EL (cell line): ENCODE data around the gene DNAJC2.

Experiments
- DNase-seq: peaks from one replicate; pipeline ENCODE4 v3.0.0-alpha.2; 2016

The DNAJC2 gene, protein sequence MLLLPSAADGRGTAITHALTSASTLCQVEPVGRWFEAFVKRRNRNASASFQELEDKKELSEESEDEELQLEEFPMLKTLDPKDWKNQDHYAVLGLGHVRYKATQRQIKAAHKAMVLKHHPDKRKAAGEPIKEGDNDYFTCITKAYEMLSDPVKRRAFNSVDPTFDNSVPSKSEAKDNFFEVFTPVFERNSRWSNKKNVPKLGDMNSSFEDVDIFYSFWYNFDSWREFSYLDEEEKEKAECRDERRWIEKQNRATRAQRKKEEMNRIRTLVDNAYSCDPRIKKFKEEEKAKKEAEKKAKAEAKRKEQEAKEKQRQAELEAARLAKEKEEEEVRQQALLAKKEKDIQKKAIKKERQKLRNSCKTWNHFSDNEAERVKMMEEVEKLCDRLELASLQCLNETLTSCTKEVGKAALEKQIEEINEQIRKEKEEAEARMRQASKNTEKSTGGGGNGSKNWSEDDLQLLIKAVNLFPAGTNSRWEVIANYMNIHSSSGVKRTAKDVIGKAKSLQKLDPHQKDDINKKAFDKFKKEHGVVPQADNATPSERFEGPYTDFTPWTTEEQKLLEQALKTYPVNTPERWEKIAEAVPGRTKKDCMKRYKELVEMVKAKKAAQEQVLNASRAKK

DNA sequence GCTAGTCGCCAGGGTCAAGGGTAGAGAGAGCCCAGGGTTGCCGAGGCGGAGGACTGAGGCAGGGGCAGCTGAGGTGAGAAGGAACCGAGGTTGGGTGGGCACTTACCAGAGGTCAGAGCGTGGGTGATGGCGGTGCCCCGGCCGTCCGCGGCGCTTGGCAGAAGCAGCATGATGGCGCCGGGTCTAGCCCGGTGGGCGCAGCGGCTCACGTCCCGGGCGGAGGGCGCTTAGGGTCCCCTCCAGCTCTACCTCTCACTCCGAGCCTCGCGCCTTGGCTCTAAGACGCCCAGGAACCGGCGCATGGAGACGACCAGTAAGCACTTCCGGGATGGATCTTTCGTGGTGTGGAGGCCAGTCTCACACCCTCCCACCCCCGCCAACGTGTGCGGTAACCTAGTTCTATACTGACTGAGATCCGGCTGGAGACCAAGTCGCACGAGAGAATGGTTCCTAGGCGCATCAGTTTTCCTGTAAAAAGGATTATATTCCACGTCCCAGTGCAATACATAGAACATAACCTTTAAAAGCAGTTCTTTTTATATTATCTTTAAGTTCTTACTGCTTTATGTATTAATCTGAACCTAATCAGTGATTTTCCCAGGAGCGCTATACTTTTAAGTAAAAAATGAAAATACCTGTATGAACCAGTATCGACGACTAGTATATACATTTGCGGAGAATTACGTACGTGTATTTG is at the start of gene DNAJC2:
Gene DNAJC2 (minus strand): TSS at position 315 of the 697 bp plus-strand sequence. CDS start 145 bp downstream, at position 170.
- peak; percentile 92 for DNase-seq

DNA sequence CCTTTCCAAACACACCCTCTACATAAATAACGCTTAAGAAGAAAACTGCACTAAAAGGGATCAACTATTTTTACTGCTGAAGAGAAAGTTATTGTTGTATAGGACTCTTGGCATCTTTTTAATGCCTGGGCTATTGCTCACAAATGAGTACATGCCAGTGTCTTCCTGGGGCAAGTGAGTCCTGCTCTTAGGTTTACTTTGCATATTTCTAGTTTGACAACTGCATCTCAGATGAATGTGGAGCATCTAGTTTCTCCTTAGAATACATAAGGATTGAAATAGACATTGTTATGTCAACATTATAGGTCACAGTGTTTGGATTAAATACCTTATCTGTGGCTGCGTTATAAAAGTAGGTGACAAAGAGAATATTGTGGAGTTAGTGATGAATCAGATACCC is 47.4 kb upstream of the DNAJC2 start:
- peak; percentile 41 for DNase-seq

DNA sequence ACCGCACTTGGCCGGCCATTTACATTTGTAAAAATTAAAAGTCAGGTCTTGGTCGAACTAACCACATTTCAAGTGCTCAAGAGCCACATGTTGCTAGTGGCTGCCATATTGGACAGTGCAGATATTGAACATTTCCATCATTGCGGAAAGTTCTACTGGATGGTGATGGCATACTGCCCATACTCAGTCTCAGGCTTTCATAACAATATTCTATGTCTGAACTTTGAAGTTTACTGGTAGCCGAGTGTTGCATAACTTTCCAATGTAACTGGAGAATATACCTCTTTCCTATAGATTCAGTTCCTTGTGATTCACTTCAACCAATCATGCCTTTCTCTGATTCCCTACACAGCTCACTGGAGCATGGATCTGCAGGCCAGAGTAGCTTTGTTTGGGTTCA is 46.6 kb upstream of the DNAJC2 start:
- DNase-seq, result no peak

DNA sequence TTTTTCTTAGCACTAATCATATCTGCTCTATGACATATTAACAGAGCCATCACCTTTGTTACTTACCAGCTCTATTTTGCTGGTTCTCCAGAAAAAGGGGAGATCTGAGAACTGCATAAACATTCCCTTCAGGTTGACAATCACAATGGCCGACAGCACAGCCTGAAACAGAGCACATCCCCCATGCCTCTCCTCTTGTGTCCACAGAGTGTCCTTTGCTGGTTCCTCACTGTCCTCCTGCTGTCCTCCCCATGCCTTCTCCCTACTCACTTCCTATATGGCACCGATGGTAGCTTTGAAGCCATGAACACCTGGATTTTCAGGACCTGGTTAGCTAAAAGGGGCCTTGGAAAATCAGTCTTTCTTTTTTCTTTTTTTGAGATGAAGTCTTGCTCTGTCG is 44.7 kb upstream of the DNAJC2 start:
- DNase-seq, result no peak

DNA sequence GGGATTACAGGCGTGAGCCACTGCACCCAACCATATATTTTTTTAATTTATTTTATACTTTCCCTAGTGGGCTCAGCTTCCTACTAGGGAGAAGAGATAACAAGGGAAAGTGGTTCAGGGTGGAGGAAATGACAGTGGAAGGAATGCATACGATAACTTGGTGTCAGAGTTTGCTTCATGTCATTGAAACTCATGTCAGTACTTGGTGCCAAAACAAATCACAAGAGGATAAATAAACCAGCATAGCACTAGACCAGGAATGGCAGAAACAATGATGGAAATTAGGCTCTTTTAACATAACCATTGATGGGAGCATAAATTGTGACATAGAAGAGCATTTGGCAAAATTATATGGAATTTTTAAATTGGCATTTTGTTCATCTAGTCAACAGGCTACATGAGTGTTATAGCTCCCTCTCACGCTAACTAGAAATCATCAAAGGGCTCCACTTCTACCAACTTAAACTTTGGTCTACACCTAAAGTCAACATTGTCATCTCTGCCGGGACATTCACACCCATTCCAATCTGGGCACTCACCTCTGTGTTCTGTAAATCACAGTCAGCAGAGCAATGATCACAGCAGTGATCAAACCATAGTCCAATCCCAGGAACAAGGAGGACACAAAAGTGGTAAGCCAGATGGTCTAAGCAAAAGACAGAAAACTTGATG is 44.0 kb upstream of the DNAJC2 start:
- no peak for DNase-seq

DNA sequence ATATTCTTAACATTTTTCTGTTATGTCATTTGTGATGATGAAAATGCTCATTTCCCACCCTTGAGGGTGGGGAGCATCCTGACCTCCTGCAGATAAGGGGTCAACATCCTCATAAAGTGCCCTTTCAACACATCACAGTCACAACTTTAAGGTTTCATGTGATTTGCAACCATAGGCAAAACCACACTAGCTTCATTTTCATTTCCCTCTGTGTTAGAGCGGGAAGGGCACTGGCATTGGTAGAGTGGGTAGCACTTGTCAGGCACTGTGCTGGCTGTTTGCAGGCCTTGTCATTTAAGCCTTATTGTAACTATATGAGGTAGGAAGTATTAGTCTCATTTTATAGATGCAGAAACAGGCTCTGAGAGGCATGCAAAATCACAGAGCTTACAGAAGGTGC is 42.7 kb upstream of the DNAJC2 start:
- no peak for DNase-seq

DNA sequence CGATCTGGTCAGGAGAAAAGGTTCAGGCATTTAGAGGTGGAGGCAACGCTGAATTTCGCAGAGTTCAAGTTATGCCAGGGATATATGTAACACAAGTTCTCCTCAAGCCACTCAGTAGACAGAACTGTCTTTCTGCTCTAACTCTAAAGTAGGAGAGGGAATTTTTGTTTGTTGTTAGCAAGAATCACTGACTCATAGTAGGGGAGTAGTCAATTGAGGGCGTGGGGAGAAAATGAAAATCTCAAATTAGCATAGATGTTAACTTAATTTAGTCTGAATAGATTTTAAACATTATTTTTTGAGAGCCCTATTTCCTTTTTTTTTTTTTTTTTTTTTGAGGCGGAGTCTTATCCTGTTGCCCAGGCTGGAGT is 37.5 kb upstream of the DNAJC2 start:
- DNase-seq, result no peak

DNA sequence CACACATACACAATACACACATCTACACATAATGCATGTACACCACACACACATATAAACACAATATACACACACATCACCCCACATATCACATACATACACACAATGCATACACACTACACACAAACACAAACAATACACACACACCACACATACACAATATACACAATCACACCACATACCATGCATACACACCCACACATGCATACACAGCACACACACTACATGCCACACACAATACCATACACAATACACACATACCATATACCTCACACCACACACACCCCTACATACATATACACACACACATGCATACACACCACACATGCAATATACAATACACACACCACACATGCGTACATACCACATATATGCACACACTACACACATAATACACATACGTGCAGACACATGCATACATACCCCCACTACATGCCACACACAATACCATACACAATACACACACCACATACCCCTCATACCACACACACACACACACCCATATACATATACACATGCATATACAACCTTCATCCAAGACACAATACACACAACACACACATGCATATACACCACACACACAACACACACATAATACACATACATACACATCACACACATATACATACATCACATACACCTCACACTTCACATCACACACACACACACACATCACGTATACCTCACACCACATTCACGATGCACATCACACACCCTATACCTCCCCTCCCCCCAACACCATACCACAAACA is 36.9 kb upstream of the DNAJC2 start:
- no peak for DNase-seq

DNA sequence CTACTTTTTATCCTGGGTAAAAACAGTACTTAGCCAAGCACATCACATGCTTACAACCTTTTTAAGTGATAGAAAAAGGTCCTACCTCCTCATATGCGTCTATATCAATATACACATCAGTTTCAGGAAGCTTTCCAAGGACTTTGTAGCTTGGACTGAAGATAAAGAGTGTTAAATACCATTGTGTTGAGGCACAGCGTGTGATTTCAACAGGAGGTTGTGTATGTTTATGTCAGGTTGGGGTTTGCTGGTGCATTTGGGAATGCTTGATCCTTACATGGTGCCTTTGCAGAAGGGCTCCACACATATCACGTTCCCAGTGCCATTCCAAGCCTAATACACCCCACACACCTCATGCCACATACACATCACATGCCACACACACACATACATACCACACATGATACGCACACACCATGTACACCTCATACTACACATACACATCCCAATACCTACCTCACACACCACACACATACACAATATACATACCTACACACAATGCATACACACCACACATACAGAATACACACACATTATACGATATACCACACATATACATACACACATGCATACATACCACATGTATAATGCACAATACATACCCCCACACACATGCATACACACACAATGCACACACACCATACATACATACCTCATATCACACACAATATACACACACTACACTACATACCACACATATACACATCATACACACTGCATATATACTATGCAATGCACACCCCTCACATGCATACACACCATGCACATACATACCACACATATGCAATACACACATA is 36.0 kb upstream of the DNAJC2 start:
- peak; percentile 3 for DNase-seq

DNA sequence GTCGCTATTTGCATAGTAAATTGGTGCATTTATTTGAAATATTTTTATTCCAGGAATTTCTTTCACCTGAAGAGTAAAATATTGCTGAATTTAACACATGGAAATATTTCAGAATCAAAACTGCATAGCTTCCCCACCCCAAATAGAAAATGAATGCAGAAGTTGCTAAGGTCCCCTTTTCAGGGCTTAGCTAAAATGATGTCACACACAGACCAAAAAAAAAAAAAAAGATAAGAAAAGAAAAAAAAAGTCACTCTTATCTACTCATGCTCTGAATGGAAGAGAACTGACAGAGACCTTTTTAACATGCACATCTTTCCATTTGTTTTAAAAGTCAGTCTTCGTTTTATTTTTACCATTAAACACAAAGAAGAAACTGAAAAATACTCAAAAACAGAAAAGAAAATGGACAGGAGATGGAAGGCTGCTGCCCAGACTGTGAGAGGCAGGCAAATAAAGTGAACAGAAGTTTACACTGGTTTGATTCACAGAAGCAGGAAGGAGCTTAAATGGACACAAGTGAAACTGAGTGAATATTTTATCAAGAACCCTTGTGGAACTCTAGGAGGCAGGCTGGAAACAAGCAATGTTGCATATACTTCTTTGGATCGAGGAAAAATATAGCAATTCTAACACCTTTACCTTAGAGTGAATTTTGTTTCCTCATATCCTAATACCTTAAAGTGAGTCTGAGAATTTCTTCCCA is 34.9 kb upstream of the DNAJC2 start:
- DNase-seq, result no peak

DNA sequence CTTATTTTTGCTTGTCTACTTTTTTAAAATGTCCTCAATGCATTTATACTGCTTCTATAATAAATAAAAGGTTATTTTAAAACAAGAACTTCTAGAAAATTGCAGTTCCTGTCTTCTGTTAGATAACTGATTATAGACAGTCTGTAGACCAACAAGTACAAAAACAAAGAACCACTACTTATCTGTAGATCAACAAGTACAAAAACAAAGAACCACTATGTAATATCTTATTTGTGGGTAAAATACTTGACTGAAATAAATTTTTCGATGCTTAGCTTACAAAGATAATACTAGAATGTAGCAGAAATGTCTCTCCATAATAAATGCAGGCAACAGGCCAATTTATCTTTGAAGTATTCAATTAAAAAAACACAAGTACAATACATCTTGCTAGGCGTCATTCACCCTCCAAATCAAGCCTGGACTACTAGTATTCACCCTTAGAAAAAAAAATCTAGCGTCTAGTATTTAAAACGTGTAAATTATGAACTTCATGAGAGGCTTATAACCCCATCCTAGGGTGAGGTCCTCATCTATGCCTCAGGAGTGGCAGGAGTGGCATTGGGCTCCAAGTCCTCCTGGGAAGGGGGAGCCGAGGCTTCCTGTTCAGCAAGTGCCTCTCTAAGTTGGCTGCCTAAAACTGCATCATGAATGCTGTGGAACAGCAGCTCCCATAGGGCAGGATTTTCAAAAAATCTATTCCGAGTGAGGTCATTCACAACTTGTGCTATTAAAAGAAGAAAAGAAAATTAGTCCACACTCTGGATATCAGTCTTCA is 29.5 kb upstream of the DNAJC2 start:
- DNase-seq, result no peak

DNA sequence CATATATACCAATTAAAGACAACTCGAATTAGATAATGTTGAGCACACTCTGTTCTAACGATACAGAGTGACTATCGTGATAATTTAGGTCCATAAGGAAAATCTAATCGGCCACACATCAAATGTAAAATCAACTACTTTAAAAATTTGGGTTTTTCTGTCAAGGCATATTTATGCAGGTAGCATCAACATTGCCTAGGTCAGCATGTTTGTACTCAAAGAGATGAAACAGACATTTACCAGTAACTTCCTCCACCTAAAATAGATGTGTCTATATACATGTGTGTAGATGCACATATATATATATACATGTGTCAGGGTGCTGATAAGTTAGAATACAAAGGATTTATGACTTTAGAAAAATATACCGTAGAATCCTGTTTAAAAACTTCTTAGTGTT is 24.9 kb upstream of the DNAJC2 start:
- DNase-seq, result no peak

DNA sequence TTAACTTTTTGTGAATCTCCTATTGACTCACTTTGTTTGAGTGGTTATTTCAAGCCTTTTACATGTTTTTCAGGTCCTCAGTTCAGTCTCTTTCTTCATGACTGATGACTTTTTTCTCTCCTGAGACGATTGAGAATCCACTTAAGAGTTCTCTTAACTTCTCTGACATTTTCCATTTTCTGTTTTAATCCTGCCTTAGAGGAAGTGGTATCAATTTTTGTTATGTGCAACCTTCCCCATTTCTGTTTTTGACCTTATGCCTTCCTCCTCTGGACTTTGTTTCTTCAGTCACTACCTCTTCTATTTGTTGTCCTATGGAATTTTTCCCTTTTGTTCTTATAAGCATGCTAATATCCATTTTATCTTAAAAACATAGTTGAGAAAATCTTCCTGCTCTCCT is 5.2 kb upstream of the DNAJC2 start:
- no peak for DNase-seq

DNA sequence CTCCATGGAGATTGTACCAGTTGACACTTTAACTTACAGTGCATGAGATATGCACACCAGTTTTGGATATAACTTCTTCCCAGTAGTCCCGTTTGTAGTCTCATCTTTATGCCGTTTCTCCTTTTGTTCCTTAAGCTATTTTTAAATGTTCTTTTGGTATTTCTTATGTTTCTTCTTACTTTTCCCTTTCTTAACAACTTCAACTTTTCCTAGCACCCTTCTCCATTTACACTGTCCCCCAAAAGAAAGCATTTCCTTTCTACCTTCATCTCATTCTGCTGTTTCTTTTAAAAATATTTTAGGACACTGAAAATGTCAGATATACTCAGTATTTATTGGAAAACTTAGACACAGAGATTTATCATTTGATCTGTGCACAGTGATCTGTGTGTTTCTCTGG is 4.4 kb upstream of the DNAJC2 start:
- no peak for DNase-seq

DNA sequence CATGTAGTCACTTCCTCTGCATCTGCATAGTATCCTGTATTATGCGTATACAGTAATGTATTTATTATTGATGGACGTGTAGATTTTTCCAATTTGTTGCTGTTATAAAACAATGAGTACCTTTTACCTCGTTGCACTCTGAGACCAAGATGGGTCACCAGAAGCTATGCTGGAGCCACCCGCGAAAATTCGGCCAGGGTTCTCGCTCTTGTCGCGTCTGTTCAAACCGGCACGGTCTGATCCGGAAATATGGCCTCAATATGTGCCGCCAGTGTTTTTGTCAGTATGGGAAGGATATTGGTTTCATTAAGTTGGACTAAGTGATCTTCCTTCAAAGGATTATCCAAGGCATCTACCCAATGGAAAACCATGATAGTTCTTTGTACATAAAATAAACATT is 3.9 kb upstream of the DNAJC2 start:
- no peak for DNase-seq

DNA sequence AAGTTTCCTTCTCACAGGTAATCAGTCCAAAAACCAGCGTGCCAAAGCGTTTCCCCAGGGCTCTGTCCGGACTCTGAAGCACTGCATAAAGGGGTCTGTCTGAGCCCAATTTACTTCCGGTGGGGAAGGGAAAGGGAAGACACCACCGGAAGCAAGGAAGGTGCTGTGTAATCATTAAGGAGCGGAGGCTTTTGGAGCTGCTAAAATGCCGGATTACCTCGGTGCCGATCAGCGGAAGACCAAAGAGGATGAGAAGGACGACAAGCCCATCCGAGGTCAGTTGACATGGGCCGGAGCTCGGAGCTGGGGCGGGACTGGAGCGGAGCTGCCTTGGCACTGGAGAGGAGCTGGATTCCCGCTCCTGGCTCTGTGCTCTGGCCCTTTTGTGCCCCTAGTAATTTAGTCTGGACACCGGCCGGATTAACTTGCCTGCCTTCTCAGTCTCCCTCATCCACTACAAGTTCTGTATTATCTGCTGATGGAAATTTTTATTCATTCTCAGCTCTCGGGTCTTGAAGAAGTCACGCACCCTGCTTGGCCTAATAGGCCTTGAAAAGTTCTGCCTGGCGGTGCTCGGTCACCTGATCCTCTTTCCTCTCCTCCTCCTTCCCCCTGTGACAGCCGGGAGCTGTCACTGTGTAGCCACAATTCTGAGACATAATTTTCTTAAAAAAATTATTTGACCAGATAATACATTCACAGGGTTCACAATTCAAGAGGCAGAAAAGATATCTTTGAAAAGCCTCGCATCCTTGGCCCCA is 3.1 kb upstream of the DNAJC2 start, which contains the start of gene PSMC2:
Gene PSMC2 (plus strand): TSS at position 137 of the 761 bp plus-strand sequence. CDS start 69 bp downstream, at position 206.
- DNase-seq, result peak; percentile 91

DNA sequence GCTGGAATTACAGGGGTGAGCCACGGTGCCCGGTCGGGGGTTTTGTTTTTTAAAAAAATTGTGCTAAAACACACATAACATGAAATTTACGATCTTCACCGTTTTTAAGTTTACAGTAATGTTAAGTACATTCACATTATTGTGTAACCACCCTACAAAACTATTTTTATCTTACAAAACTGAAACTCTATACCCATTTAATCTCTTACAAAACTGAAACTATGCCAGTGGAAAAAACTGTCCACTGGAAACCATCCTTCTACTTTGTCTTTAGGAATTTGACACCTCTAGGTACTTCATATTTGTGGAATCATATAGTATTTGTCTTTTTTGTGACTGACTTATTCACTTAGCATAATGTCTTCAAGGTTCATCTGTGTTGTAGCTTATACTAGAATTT is 1.8 kb upstream of the DNAJC2 start:
- no peak for DNase-seq

DNA sequence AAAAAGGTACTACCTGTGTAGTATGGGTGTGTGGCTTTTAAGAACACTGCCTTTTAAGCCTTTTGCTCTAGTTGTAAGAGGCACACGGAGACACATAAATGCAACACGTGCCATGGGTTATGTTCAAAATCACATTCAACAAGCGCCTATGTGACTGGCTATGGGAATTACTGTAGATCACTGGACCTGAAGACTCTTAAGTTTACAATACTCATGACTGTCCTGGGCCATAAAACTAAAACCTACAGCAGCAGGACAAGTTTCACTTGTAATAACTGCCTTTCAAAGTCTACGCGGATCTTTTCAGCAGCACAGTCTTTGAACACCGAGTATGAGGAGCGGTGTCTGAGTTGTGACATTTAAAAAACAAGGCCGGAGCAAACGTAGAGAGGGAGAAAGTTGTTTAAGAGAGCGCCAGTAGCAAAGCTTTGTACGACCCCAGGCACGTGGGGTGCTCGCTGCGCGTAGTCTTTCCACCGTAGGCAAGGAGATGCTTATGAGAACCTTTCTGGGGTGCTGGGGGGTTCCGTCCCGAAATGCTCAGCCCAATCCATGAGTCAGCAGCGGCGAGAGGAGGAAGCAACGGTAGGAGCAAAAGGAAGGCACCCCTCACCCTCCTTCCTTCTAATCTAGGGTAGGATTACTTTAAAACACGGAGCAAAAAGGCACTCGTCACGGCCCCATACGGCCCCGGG is 662 bp downstream of the DNAJC2 start:
- peak; percentile 43 for DNase-seq

DNA sequence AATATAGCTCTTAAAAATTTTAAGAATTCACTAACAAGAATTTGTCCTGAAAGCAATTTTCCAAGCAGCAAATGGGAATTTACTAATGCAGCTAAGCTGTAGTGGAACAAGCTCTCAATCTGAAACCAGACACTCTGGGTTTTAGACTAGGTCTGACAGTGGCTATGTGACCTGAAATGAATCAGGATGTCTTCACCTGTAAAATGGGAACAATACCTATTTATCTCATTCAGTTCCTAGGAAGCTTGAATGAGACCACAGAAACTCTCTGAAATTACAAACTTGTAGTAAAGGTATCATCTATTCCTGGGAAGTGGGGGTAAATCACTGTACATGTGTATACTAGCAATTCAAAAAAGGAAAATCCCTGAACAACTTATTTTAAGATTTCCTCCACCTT is 1.2 kb downstream of the DNAJC2 start:
- no peak for DNase-seq
